HG02852 (cell line): Measurements from ENCODE around the gene GNAI3.

Experiments
- ATAC-seq: cut with Tn5 transposase; IDR thresholded peaks from one replicate; pipeline ENCODE4 v1.9.1; 2021; ENCODE audit warnings: mild to moderate bottlenecking, moderate library complexity; ENCODE audit not compliant: unreplicated experiment

Gene GNAI3

DNA sequence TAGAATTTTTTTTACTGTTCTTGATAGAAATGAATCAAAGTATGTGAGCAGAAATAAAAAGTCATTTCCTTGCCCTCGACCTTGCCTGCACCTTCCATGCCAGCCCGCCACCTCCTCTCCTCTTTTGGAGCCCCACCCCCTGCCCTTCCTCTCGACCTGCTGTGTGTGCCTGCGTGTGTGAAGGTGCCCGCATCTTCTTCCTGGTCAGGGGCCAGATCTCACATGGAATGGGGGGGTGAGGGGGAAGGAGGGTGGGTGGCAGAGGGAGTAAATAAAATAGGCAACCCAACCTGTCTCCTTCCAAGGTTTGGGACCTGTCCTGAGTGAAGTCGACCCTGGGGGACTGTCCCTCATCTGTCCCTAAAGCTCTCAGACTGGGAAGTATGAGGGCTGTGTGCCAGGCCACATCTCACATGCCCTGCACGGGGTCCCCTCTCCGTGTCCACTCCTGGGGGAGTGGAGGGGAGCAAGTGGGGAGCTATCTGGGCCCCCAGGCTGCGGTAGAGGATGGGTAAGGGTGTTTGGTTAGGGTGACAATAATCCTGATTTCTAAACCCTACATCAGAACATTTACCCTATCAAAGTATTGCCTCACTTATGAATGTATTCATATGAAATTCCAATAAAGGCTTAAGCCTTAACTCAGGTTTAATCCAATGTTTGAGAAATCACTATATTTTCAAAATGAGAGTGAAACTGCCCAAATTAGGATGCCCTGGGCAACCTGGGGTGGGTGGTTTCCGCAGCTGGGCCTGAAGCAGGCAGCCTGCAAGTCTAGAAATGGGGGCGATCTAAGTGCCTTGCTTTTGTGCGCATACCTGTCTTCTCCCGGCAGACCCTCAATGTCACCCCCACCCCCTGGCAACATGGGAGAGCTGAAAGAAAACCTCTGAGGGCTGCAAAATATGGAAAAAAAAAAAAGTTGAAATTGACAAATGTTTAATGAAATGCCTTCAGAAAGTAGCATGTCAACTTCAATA lies 86.6 kb downstream of the GNAI3 start:
- no peak for ATAC-seq

DNA sequence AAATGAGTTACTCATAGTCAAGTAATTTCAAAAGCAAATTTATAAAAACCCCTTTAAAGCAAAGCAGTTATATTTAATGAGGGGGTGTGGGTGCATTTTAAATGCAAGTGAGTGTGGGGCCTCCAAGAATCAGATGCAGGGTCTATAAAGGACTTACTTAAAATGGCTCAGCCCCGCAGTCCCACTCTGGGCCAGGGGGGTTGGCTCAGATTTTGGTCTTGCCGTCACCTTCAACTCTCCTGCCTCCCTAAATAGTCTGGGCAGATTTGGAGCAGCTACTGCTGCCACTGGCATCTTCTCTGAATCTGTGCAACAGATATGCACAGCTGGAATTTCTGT lies 87.4 kb downstream of the GNAI3 start:
- ATAC-seq, result no peak

DNA sequence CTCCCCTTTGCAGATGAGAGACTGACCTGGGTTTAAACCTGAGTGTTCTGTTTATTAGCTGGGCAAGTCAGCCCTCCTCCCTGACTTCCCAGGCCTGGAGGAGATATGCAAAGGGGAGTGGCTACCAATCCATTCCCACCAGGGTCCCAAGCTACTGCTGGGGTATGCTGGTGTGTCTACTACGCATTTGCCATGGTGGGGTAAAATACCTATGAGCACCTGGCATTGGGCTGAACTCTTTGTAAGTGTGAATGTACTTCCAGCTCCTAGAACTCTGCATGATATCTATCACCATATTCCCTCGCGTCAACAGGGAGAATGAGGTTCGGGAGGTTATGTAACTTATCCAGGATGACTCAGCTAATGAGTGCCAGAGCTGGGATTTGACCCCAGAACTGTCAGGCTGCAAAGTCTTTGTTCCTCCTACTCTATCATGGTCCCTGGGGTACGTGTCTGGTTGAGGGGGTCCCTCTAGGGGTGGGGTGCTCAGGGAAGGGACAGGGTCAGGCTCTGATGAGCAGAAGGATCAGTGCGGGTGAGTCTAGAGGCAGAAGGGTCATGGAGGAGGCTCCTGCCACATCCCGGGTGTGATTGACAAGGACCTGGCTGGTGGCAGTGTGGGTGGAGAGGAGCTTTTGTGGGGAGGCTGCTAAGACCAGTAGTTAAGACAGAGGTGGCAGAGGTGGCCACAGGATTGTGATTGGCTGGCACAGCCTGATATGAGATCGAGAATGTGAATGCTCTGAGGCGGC lies 88.0 kb downstream of the GNAI3 start:
- ATAC-seq, result no peak

DNA sequence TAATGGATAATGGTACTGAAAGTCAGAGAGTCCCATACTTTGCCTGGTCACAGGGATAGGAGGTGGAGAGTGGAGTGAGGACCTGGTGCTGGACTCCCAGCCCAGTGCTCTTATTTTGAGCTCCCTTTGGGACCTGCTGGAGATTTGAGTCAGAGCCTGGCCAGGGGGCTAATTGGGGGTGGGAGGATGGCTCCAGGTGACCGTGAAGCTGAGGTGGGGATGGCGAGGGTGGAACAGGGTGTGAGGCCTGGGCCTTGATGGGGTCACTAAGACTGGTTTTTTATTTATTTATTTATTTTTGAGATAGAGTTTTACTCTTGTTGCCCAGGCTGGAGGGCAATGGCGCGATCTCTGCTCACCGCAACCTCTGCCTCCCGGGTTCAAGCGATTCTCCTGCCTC lies 89.0 kb downstream of the GNAI3 start:
- ATAC-seq, result no peak

DNA sequence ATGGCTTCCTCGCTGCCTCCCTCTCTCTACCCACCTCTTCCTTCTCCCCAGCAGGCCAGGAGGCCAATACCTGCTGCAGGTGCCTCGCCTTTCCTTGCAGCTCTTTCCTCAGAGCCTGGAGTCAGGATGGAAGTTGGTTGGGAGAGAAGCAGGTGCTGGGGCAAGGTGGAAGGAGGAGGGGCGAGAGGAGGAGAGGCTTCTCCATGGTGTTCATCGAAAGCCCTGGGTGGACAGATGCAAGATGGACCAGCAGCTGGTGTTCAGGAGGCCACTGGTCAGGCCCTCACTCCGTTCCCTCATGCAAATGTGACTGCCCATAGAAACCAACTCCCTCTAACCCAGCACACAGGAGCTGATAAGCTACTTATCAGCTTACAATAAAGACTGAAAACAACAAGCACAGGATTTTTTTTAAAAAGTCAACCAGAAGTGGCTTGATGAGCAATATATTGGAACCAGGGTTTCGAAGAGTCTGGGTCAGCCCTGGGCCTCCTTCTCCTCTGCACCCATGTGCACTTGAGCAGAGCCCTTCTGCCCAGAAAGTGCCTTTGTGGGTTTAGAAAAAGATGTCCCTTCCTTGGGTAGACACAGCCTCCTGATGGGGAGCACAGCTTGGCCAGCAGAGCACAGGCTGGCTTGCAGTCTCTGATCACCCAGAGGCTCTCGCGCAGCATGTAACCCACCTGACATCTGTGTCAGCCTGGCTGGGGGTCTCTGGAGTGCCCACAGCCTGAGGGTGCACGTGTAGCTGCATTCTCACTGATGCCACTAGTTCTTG lies 90.8 kb downstream of the GNAI3 start:
- no peak for ATAC-seq

DNA sequence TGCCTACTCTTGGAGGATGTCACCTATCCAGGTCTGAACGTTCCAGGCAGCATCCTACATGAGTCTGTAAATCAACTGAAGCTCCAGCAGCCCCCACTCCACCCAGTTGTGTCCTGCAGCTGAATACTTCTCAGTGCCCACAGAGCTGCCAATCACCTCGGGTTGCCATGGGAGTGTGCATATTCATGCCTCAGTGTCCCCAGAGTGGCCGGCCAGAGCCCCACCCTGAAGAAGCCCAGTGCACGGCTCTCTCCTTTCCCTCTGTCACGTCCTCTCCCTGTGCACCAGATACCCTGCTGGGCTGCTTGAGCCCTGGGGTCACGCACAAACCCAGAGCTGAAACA lies 91.4 kb downstream of the GNAI3 start:
- no peak for ATAC-seq

DNA sequence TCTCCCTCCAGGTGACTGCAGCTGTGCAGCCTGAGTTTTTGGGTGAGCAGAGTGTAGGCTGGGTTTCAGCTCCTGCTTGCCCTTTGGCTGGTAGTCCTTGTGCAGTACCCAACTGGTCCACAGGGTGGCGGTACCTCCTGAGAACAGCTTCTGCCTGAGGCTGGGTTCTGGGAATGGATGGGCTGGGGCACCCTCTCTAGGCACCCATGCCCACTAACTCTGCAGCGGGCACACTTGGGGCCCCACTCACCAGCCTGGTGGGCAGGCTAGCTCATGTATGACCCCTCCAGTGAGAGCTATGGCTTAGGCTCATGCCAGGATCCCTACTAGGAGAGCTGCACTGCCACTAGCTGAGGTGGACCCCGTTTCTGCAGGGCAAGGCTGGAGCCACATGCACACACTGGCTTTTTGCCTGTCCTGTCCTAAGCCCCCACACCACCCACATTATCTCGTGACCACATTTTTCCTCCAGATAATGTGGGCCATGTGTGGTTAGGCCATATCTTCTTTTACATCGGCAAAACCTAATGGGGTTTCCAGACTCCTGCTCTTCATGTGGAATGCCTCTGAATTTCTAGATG lies 92.0 kb downstream of the GNAI3 start:
- ATAC-seq, result peak; percentile 54

DNA sequence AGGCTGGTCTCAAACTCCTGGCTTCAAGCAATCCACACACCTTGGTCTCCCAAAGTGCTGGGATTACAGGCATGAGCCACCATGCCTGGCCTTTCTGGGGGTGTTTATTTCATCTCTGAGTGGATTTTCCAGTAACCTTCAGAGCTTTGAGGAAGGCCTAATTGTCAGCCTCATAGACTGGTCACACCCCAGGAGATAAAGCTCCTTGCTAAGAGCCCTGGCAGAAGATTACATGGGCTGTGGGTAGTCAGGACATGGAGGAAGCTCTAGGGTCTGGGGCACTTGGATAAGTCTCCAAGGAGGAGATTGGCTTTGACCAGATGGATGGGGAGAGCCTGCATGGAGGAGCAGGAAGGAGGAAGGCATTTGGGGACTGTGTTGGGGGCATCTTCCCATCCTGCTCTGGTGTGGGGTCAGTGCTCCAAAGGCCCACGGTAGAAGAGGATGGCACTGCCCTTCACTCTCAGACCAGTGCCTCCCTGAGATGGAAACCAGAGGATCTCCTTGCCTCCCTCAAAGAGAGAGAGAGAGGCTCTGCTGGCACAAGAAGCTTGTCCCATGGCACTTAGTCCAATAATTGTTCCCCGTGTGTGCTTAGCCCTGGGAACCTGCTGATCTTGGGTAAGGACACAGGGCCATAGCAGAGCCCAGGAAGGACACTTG lies 92.8 kb downstream of the GNAI3 start:
- no peak for ATAC-seq

DNA sequence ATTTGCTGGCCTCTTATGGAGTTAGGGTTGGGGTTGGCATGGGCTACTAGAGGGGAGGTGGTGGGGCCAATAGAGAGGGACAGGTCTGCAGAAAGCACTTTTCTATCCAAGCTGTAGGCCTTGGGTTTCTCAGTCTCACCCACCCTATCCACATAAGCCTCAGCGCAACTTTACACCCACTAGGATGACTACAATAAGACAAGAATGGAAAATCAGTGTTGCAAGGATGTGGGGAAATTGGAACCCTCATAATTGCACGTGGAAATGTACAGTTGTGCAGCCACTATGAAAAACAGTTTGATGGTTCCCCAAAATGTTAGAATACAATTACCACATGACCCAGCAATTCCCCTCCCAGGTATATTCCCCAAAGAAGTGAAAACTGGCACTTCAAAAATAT lies 93.4 kb downstream of the GNAI3 start:
- ATAC-seq, result no peak

DNA sequence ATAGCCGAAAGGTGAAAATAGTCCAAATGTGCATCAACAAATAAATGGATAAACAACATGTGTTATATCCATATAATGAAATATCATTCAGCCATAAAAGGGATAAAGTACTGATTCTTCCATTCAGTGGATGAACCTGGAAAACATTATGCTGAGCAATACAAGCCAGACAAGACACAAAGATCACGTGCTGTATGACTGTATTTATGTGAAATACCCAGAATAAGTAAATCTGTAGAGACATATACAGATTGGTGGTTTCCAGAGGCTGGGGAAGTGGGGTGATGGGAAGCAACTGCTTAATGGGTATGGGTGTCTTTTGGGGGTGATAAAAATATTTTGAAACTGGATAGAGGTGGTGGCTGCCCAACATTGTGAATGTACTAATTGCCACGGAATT lies 94.2 kb downstream of the GNAI3 start:
- ATAC-seq, result no peak

DNA sequence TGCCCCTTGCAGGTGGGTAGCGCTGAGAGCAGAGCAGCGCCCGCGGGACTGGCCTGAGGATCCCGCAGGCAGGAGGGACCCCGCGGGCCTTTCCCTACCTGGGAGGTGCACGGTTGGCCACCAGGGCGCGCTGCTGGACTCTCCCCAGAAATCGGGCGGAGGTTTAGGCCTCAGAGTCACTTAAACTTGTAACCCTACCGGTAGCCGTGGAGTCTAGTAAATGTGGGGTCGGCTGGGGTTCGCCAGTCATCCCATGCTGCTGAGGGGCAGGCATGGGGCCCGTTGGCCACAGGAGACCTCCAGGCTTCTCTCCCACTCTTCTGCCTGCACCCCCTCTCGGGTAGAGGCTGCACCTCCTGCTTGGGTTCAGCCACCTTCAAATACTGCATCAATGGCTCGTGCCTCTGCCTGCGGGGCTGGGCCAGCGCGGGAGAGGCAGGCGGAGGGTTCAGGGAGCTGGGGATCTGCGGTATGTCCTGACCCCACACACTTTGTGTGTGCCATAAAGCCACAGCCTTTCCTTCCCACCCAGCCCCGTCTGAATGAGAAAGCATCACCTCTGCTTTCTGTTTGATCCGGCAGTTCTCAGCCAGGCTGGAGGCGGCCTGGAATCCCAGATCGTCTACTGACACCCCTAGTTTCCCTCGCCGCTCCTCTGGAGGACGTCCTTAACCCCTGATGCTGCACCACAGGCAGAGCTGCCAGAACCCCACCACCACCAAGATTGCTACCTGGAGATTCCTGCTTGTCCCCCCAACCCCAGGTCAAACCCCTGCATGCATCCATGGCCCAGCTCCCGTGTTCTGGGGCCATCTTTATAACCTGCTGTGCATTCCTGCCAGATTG lies 95.2 kb downstream of the GNAI3 start:
- ATAC-seq, result peak; percentile 83

DNA sequence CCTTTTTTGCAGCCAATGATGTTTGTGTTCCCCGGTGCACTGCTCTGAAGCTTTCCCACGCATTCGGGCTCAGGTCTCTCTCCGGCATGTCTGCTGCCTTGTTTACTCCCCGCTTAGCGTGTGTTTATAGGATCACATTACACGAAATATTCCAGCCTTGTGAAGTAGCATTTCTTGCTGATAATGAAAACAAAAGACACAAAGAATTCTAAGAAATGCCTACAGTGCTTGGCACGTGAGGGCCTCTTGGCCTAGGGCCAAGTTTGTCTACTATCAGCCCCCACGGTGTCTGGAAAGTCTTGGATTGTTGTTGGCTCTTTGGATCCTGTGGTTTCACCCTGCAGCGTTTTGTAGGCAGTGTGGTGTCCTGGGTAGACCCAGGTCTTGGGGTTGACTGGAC lies 96.3 kb downstream of the GNAI3 start:
- no peak for ATAC-seq

DNA sequence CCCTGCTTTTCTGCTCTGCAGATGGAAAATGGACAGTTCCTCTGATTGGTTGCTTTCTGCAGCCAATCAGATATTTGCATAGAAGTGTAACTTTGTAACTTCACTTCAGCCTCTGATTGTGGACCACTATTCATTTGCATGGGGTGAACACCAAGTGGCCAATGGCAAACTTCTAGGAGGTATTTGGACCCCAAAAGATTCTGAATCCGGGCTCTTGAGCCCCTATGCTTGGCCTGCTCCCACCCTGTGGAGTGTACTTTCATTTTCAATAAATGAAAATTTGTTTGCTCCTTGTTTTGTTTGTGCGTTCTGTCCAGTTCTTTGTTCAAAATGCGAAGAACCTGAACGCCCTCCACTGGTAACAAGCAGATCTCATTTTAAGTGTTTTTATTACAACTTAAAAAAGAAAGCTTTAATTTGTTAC lies 101.1 kb downstream of the GNAI3 start:
- no peak for ATAC-seq

DNA sequence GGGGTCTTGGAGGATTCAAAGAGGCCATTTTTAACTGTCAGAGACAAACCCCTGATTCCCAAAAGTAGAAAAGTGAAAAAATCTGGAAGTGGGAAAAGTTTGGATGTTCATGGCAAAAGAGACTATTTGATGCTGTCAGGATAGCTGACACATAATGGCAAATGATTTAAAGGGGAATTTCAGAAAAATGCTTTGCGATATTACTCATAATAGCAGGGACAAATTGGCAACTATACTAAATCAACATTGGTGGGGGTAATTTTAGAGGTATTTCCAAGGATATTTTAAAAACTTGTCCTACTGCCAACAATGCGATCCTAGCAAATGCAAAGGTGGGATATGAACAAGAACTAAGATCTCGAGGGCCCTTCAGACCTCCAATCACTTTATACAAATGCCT lies 102.2 kb downstream of the GNAI3 start:
- ATAC-seq, result no peak

DNA sequence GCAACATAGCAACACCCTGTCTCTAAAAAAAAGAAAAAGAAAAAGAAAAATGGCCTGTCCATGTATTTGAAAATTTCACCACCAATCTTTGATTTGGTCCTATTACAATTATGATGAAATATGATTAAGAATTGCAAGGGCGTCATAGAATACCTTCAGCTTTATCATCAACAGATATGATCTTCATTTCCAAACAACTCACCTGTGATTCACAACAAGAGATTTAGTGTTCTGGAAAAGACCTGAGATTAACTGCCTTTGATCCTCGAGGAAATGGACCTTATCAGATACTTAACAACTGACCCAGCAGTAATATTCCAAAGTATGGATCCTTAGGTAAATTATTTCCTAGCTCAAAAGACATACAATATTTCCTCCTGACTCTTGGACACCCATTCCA lies 104.0 kb downstream of the GNAI3 start:
- no peak for ATAC-seq

DNA sequence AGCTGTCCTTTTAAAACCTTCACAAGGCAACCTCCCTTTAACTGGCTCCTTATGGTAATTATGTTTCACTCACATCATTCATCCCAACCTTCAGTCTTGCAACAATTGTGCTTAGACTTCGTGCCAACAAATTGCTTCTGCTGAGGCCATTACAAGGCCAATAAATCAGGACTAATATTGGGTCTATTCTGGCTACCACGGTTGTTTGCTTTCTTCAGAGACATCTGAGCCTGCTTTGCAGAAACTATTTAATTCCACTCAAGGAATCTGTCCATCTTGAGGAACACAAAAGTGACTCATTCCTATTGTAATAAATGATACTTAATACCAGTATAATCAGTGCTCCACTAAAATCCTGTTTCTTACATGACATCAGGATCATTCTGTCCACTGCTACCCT lies 104.9 kb downstream of the GNAI3 start:
- no peak for ATAC-seq

DNA sequence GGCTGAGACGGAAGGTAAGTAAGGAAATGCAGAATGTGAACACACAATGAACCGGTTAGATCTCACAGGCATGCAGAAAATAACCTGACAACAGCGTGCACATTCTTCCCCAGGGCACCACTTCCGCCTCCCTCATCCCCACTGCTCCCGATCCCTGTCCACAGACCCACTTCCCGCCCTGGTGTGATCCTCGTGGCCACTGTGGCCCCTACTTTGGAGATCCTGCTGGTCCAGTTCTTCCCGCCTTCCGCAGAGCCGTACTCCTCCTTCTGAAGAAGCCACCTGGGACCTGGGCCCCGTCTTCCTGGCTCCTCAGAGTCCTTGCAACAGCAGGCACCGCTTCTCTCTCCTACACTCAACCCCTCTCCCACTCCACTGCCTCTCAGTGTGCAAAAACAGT lies 106.1 kb downstream of the GNAI3 start:
- no peak for ATAC-seq

DNA sequence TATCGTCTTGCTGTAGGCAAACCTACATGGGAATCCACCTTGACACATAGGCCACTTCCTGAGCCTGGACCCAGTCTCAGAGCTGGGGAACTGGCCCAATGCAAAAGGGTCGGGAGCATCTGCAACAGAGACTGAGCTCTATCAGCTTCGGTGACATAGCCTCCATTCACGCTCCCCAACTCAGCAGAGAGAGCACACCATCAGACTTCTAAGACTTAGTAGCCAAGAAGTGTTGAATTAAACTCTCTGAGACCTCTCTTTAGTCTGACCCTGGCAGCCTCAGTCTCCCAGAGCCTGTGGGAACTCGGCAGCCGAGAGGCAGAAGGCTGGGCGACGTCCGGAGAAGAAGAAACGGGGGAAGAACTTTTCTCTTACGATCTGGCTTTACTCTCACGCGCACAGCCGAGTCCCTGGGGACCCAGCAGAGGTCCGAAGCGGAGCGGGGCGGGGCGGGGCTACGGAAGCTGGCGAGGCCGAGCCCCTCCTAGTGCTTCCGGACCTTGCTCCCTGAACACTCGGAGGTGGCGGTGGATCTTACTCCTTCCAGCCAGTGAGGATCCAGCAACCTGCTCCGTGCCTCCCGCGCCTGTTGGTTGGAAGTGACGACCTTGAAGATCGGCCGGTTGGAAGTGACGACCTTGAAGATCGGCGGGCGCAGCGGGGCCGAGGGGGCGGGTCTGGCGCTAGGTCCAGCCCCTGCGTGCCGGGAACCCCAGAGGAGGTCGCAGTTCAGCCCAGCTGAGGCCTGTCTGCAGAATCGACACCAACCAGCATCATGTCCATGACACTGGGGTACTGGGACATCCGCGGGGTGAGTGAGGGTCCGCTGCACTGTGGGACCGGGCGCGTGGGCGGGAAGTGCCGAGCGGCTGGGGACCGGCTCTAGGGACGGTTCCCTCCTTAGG lies 107.5 kb downstream of the GNAI3 start, which contains the start of gene GSTM4:
Gene GSTM4 (plus strand): TSS at position 485 of the 905 bp plus-strand sequence. CDS start 291 bp downstream, at position 776.
- peak; percentile 90 for ATAC-seq

DNA sequence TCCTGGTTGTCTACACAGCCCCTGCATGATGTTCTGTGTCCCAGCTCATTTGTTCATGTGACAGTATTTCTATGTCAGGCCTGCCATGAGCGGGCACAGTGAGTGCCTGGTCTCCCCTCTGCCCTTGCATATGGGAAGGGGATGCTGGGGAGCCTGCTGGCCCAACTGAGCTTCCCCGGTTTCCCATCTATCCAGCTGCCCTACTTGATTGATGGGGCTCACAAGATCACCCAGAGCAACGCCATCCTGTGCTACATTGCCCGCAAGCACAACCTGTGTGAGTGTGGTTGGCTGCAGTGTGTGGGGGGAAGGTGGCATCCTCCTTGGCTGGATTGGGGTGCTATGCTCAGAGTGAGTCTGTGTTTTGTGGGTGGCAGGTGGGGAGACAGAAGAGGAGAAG lies 109.0 kb downstream of the GNAI3 start:
- ATAC-seq, result no peak
